ENCODE measurements around the gene KRTAP19-6. TPM values are rescaled to one million over a fixed set of nuclear protein-coding genes. Genes with fewer than 3 reads are reported as not detected.

Gene KRTAP19-6
- not detected in 2 replicates for total RNA-seq (2013; cell fraction: nucleolus; rRNA removed)
- total RNA-seq (2014; rRNA removed) (not detected in 2 replicates), total RNA-seq (2014; rRNA removed; fragmentation: Illumina TruSeq; extraction: Trizol) (not detected in 2 replicates), total RNA-seq (2021) (not detected in 2 replicates), polyA plus RNA-seq (2011; rRNA removed) (not detected in 2 replicates), polyA plus RNA-seq (2014; fragmentation: Illumina TruSeq; extraction: Trizol) (not detected in 2 replicates), polyA plus RNA-seq (2014; fragmentation: Nextera tagmentation; extraction: Ambion mirVana) (not detected), polyA plus RNA-seq (2014; rRNA removed) (not detected in 2 replicates), polyA plus RNA-seq (2016; fragmentation: Nextera tagmentation; extraction: Ambion mirVana) (not detected), polyA minus RNA-seq (2011; rRNA and poly(A)+ RNA removed) (not detected in 2 replicates), Bru-seq, nascent RNA (not detected), BruChase-seq, experiment 1, labeled RNA remaining after a 6-hour chase (not detected), BruChase-seq, experiment 2, labeled RNA remaining after a 2-hour chase (percentile 37 among the genes with signal in this experiment)
- not detected for polyA plus RNA-seq (2011; ENCODE audit: low read depth)
- polyA plus RNA-seq (2011; cell fraction: cytosol; rRNA removed), result not detected in 2 replicates
- not detected in 2 replicates for polyA plus RNA-seq (2011; cell fraction: nucleus; rRNA removed)
- polyA plus RNA-seq (2012), result not detected in 2 replicates
- not detected in 2 replicates for polyA minus RNA-seq (2011; cell fraction: cytosol; rRNA and poly(A)+ RNA removed)
- polyA minus RNA-seq (2011; cell fraction: nucleus; rRNA and poly(A)+ RNA removed), result not detected in 2 replicates
- long read RNA-seq, experiment 1, result 0 reads
- long read RNA-seq, experiment 2, result 0 reads

- ATAC-seq (no peak), DNase-seq (ENCODE audit: low read depth, low spot score) (no peak), FAIRE-seq (no peak)
- BruUV-seq (replicated peaks), result no TSS peak
- H3K27me3 ChIP-seq (replicated peaks in 1 of 2; ENCODE audit: control insufficient read depth in 2 of 2, insufficient read depth in 2 of 2, low read length in 1 of 2), result no peaks in the 10 kb centered on the region
- H3K79me2 ChIP-seq (ENCODE audit: control insufficient read depth, insufficient read depth, low read length), result no peaks in the 10 kb centered on the region
- H3K9me3 ChIP-seq (replicated peaks; ENCODE audit: control insufficient read depth, insufficient read depth, low read length), result no peaks in the 10 kb centered on the region
- no peak within 1 kb of the TSS for H2AFZ ChIP-seq (ENCODE audit: control insufficient read depth, low read depth, low read length)
- ChIA-PET RAD21 (ENCODE audit: unreplicated experiment) (no interaction called here), CTCF (no interaction called here), POLR2A (no interaction called here), SMC1A (ENCODE audit: uncharacterized antibody, unreplicated experiment) (no interaction called here)
- H3K4me2 ChIP-seq (ENCODE audit: control insufficient read depth, insufficient read depth), result no peak within 1 kb of the TSS
- no peaks in the 10 kb centered on the region for H3K36me3 ChIP-seq (ENCODE audit: control insufficient read depth in 2 of 2, insufficient read depth in 2 of 2, low read length in 1 of 2)
- no peak within 1 kb of the TSS for H3K4me3 ChIP-seq
- in situ Hi-C loops (cut with MboI) (no loop called here), intact Hi-C loops (cut with micrococcal nuclease; ENCODE audit: unreplicated experiment) (no loop called here)
- WGBS (ENCODE audit: insufficient coverage, insufficient replicate concordance, low lambda C conversion rate, missing lambda C conversion rate), result 0% methylated on average over 1 of the region's 1 CpG
- TF ChIP-seq TCF12 (IDR thresholded peaks at IDR 0.05; ENCODE audit: low read depth, low read length) (no peak), SIX5 (IDR thresholded peaks at IDR 0.05; ENCODE audit: low read depth, low read length, severe bottlenecking) (no peak), CREB1 (IDR thresholded peaks at IDR 0.05; ENCODE audit: low read depth) (no peak), BCL11A (IDR thresholded peaks at IDR 0.05; ENCODE audit: low read depth, low read length) (no peak), BMI1 (IDR thresholded peaks at IDR 0.05; ENCODE audit: borderline replicate concordance) (no peak), MLLT1 (IDR thresholded peaks at IDR 0.05) (no peak), HDAC6 (IDR thresholded peaks at IDR 0.05; ENCODE audit: unreplicated experiment) (no peak), CBX3 (IDR thresholded peaks at IDR 0.05; ENCODE audit: borderline replicate concordance, low read depth) (no peak), ZSCAN29 (IDR thresholded peaks at IDR 0.05) (no peak), MXI1 (IDR thresholded peaks at IDR 0.05; ENCODE audit: low read depth, low read length) (no peak)
- no peaks in the 10 kb centered on the region for H3K4me1 ChIP-seq (ENCODE audit: control insufficient read depth, insufficient read depth, low read length)
- H4K20me1 ChIP-seq (ENCODE audit: control insufficient read depth, insufficient read depth), result no peaks in the 10 kb centered on the region
- H3K9ac ChIP-seq (ENCODE audit: control insufficient read depth, insufficient read depth, low read length), result no peak within 1 kb of the TSS
- H3K27ac ChIP-seq (ENCODE audit: control insufficient read depth, insufficient read depth), result no peak within 1 kb of the TSS
These were observed at the start of gene KRTAP19-6 for GRCh38 chr21:30541764-30542163. Gene KRTAP19-6 (minus strand): TSS chr21:30541864. CDS start chr21:30541833, 31 bp downstream.

Measured in GM12878 (cell line).